Fibroblast of skin of scalp (primary cell): ENCODE data around the gene FAIM.
"Not testable (repeated sequence)": the region's sequence is repeated elsewhere in the genome, so short reads cannot be mapped to it uniquely, and the experiment has no call there.

Experiments used
- DNase-seq: peaks from one replicate; pipeline ENCODE4 v3.0.0-alpha.2; 2013

The FAIM gene

GRCh38 chr3:138601661-138602060 lies 6.9 kb upstream of the FAIM start:
- DNase-seq = not testable (repeated sequence)

- not testable (repeated sequence) for DNase-seq
Observed at GRCh38 chr3:138604106-138604595, 4.4 kb upstream of the FAIM start.

- no peak for DNase-seq
Observed at GRCh38 chr3:138609898-138610266, 1.3 kb downstream of the FAIM start.

GRCh38 chr3:138615462-138615861 lies 6.9 kb downstream of the FAIM start:
- no peak for DNase-seq

- DNase-seq = no peak
Observed at GRCh38 chr3:138620431-138620830, 11.9 kb downstream of the FAIM start.

- DNase-seq = no peak
Observed at GRCh38 chr3:138624518-138624917, 15.9 kb downstream of the FAIM start.

GRCh38 chr3:138625707-138626365 lies 17.3 kb downstream of the FAIM start:
- DNase-seq = peak; percentile 7

GRCh38 chr3:138629526-138629925 lies 21.0 kb downstream of the FAIM start:
- DNase-seq = no peak

GRCh38 chr3:138638641-138639040 lies 30.1 kb downstream of the FAIM start:
- no peak for DNase-seq

- no peak for DNase-seq
Observed at GRCh38 chr3:138640537-138640936, 32.0 kb downstream of the FAIM start.

GRCh38 chr3:138642226-138642926 lies 33.8 kb downstream of the FAIM start:
- no peak for DNase-seq

- no peak for DNase-seq
Observed at GRCh38 chr3:138642927-138643253, 34.3 kb downstream of the FAIM start.

GRCh38 chr3:138646008-138646407 lies 37.4 kb downstream of the FAIM start:
- DNase-seq = no peak

- DNase-seq = no peak
Observed at GRCh38 chr3:138646513-138646912, 37.9 kb downstream of the FAIM start.

GRCh38 chr3:138649134-138649533 lies 40.6 kb downstream of the FAIM start:
- no peak for DNase-seq

GRCh38 chr3:138653567-138653966 lies 45.0 kb downstream of the FAIM start:
- DNase-seq = no peak

GRCh38 chr3:138657508-138657907 lies 48.9 kb downstream of the FAIM start:
- no peak for DNase-seq

- DNase-seq = no peak
Observed at GRCh38 chr3:138668107-138668506, 59.5 kb downstream of the FAIM start.

GRCh38 chr3:138670407-138670806 lies 61.8 kb downstream of the FAIM start:
- DNase-seq = no peak

- peak; percentile 79 for DNase-seq
Observed at GRCh38 chr3:138673641-138674530, 65.3 kb downstream of the FAIM start.

GRCh38 chr3:138675393-138675792 lies 66.8 kb downstream of the FAIM start:
- peak; percentile 27 for DNase-seq

GRCh38 chr3:138678086-138678485 lies 69.5 kb downstream of the FAIM start:
- no peak for DNase-seq

- DNase-seq = no peak
Observed at GRCh38 chr3:138678874-138679392, 70.4 kb downstream of the FAIM start.
